WTC11 (cell line): ENCODE results near the gene UBALD1. TPM values are rescaled to one million over a fixed set of nuclear protein-coding genes. Genes with fewer than 3 reads are reported as not detected.

Experiments
- ATAC-seq: fragments of 200-7000 bp; cut with Tn5 transposase; 2 replicates; pipeline ENCODE4 v1.10.0; 2021; ENCODE audit warnings: mild to moderate bottlenecking, moderate library complexity
- CTCF ChIA-PET: fragments of 300-600 bp; sonication (Branson Sonifier 250); formaldehyde crosslinking; loops from one replicate; lab custom pipeline; 2021; ENCODE audit warnings: antibody characterized with exemption; lab: Charles Lee
- POLR2A ChIA-PET: fragments of 350-600 bp; sonication (Branson Sonifier 250); formaldehyde crosslinking; loops from one replicate; lab custom pipeline; 2021; ENCODE audit warnings: antibody characterized with exemption; lab: Charles Lee
- DNase-seq: peaks from one replicate; pipeline ENCODE4 v3.0.0; 2021; ENCODE audit warnings: low spot score
- H3K27ac Mint-ChIP-seq: 2 replicates; pipeline ENCODE4 v1.8.0; 2021; ENCODE audit warnings: mixed read lengths
- H3K27me3 Mint-ChIP-seq: 2 replicates; pipeline ENCODE4 v1.8.0; 2021; ENCODE audit warnings: low read depth, mild to moderate bottlenecking, moderate library complexity, mixed read lengths
- H3K36me3 Mint-ChIP-seq: 2 replicates; pipeline ENCODE4 v1.8.0; 2021; ENCODE audit warnings: mixed read lengths
- H3K4me1 Mint-ChIP-seq: 2 replicates; pipeline ENCODE4 v1.8.0; 2022; ENCODE audit warnings: mixed read lengths
- H3K4me3 Mint-ChIP-seq: 2 replicates; pipeline ENCODE4 v1.8.0; 2021; ENCODE audit warnings: mild to moderate bottlenecking, moderate library complexity, mixed read lengths
- H3K9me3 Mint-ChIP-seq: 2 replicates; pipeline ENCODE4 v1.8.0; 2021; ENCODE audit warnings: mixed read lengths
- AR ChIP-seq: fragments of 250-450 bp; sonication (Bioruptor Pico); IDR thresholded peaks from 2 replicates; pipeline ENCODE4 v1.9.0; 2021; ENCODE audit warnings: mild to moderate bottlenecking
- ATF1 ChIP-seq: sonication (generic); formaldehyde crosslinking; IDR thresholded peaks from 2 replicates; pipeline ENCODE4 v1.8.1; 2023; ENCODE audit warnings: mild to moderate bottlenecking, moderate library complexity, missing genetic modification reagents
- ATF3 ChIP-seq: sonication (generic); formaldehyde crosslinking; conservative IDR thresholded peaks from 2 replicates; pipeline ENCODE4 v1.8.1; 2022; ENCODE audit warnings: mild to moderate bottlenecking, missing genetic modification reagents
- CDX4 ChIP-seq: fragments of 250-450 bp; sonication (Bioruptor Pico); IDR thresholded peaks from 2 replicates; pipeline ENCODE4 v1.9.0; 2021; ENCODE audit warnings: moderate library complexity, mild to moderate bottlenecking, inconsistent platforms, borderline replicate concordance
- CREM ChIP-seq: sonication (generic); formaldehyde crosslinking; IDR thresholded peaks from 2 replicates; pipeline ENCODE4 v1.8.1; 2022; ENCODE audit warnings: mild to moderate bottlenecking, missing genetic modification reagents, moderate library complexity
- ETV6 ChIP-seq: sonication (generic); formaldehyde crosslinking; IDR thresholded peaks from 2 replicates; pipeline ENCODE4 v1.8.1; 2022; ENCODE audit warnings: mild to moderate bottlenecking, missing genetic modification reagents
- FOXJ3 ChIP-seq: sonication (generic); formaldehyde crosslinking; IDR thresholded peaks from 2 replicates; pipeline ENCODE4 v1.9.0; 2021; ENCODE audit warnings: missing genetic modification reagents, mild to moderate bottlenecking, borderline replicate concordance
- GABPB1 ChIP-seq: sonication (generic); formaldehyde crosslinking; IDR thresholded peaks from 2 replicates; pipeline ENCODE4 v1.8.1; 2023; ENCODE audit warnings: mild to moderate bottlenecking, missing genetic modification reagents
- HMGXB4 ChIP-seq: sonication (generic); formaldehyde crosslinking; IDR thresholded peaks from 2 replicates; pipeline ENCODE4 v1.8.1; 2023; ENCODE audit warnings: mild to moderate bottlenecking, moderate library complexity, missing genetic modification reagents
- IRF2 ChIP-seq: sonication (generic); formaldehyde crosslinking; IDR thresholded peaks from 2 replicates; pipeline ENCODE4 v1.8.0; 2022; ENCODE audit warnings: low read depth, missing genetic modification reagents, borderline replicate concordance
- MXD4 ChIP-seq: fragments of 250-450 bp; sonication (Bioruptor Pico); IDR thresholded peaks from 2 replicates; pipeline ENCODE4 v1.8.0; 2021; ENCODE audit warnings: mild to moderate bottlenecking, moderate library complexity, borderline replicate concordance
- NFATC4 ChIP-seq: fragments of 250-450 bp; sonication (Bioruptor Pico); IDR thresholded peaks from 2 replicates; pipeline ENCODE4 v1.9.0; 2021; ENCODE audit warnings: mild to moderate bottlenecking
- NFE2L1 ChIP-seq: sonication (generic); formaldehyde crosslinking; IDR thresholded peaks from 2 replicates; pipeline ENCODE4 v1.8.1; 2023; ENCODE audit warnings: missing genetic modification reagents
- SOX15 ChIP-seq: fragments of 250-450 bp; sonication (Bioruptor Pico); IDR thresholded peaks from 2 replicates; pipeline ENCODE4 v1.9.0; 2021; ENCODE audit warnings: mild to moderate bottlenecking
- USF2 ChIP-seq: sonication (generic); formaldehyde crosslinking; IDR thresholded peaks from 2 replicates; pipeline ENCODE4 v1.8.1; 2023; ENCODE audit warnings: mild to moderate bottlenecking, missing genetic modification reagents, moderate library complexity
- ZBTB21 ChIP-seq: sonication (generic); formaldehyde crosslinking; IDR thresholded peaks from 2 replicates; pipeline ENCODE4 v1.8.1; 2023; ENCODE audit warnings: mild to moderate bottlenecking, missing genetic modification reagents, borderline replicate concordance
- ZNF219 ChIP-seq: sonication (generic); formaldehyde crosslinking; IDR thresholded peaks from 2 replicates; pipeline ENCODE4 v1.8.0; 2023; ENCODE audit warnings: missing genetic modification reagents, mild to moderate bottlenecking, borderline replicate concordance
- total RNA-seq: library from RNA; stranded (reverse); gene quantifications from 3 replicates; pipeline ENCODE4 v1.2.3, GENCODE V29; 2021
- TF ChIP-seq, protein P1 (sequence below): sonication (generic); formaldehyde crosslinking; IDR thresholded peaks from 2 replicates; pipeline ENCODE4 v1.8.0; 2022; ENCODE audit warnings: missing genetic modification reagents
- TF ChIP-seq, protein P2 (sequence below): sonication (generic); formaldehyde crosslinking; IDR thresholded peaks from 2 replicates; pipeline ENCODE4 v1.8.1; 2022; ENCODE audit warnings: low read depth, missing genetic modification reagents, borderline replicate concordance

The UBALD1 gene
- total RNA-seq, 1 experiment from 2014 or later: 56.8 TPM

DNA sequence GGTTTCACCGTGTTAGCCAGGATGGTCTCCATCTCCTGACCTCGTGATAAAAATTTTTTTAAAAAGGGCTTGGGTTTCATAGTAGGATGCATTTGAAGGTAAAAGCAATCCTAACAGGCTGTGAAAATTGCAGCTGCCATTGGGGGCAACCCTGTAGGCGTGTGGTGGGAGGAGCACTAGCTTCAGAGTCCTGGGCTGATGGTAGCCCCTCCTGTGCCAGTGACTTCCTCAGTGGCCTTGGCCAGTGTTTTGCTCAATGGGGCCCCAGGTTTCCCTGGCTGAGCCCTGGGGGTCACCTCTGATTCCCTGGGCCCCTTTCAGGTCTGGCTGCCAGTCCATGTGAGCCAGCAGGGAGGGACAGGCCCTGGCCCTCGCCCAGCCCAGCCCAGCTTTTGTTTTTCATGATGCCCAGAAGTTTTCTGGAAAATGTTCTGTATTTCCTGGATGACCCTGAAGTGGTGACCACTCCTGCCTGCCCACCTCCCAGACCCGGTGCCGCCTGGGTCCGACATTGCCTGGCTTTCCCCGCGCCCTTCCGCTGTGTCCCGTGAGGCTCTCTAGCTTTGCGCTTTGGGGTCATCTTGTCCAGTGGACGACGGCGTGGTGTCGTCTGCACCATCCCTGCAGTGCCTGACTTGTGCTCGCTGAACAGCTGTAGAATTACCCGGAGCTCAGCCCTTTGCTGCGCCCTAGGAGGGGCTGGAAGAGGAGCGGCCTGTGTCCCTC lies 19.4 kb upstream of the UBALD1 start:
- Mint-ChIP-seq H3K36me3 (peaks cover 8% of the 10 kb centered on the region; the same call in 1 of the 2 replicates), H3K4me1 (0 out of 2 replicates have a peak, but pooled peaks cover 4% of the 10 kb centered on the region), H3K4me3 (no peak overlapping the region), H3K27me3 (no peaks in the 10 kb centered on the region), H3K27ac (peak overlapping the region; percentile 74), H3K9me3 (no peaks in the 10 kb centered on the region)
- no peak for ATAC-seq
- TF ChIP-seq ATF1 (no peak), FOXJ3 (CRISPR knock-in tag) (no peak), CREM (CRISPR knock-in tag) (no peak), IRF2 (no peak), ATF3 (CRISPR knock-in tag) (no peak), ETV6 (CRISPR knock-in tag) (no peak), USF2 (no peak), SOX15 (no peak), NFE2L1 (CRISPR knock-in tag) (no peak), HMGXB4 (CRISPR knock-in tag) (no peak), ZNF219 (CRISPR knock-in tag) (no peak), ZBTB21 (CRISPR knock-in tag) (no peak), NFATC4 (CRISPR knock-in tag) (no peak), CDX4 (CRISPR knock-in tag) (no peak), GABPB1 (no peak), MXD4 (CRISPR knock-in tag) (no peak), AR (no peak)
- TF ChIP-seq, protein P1, sequence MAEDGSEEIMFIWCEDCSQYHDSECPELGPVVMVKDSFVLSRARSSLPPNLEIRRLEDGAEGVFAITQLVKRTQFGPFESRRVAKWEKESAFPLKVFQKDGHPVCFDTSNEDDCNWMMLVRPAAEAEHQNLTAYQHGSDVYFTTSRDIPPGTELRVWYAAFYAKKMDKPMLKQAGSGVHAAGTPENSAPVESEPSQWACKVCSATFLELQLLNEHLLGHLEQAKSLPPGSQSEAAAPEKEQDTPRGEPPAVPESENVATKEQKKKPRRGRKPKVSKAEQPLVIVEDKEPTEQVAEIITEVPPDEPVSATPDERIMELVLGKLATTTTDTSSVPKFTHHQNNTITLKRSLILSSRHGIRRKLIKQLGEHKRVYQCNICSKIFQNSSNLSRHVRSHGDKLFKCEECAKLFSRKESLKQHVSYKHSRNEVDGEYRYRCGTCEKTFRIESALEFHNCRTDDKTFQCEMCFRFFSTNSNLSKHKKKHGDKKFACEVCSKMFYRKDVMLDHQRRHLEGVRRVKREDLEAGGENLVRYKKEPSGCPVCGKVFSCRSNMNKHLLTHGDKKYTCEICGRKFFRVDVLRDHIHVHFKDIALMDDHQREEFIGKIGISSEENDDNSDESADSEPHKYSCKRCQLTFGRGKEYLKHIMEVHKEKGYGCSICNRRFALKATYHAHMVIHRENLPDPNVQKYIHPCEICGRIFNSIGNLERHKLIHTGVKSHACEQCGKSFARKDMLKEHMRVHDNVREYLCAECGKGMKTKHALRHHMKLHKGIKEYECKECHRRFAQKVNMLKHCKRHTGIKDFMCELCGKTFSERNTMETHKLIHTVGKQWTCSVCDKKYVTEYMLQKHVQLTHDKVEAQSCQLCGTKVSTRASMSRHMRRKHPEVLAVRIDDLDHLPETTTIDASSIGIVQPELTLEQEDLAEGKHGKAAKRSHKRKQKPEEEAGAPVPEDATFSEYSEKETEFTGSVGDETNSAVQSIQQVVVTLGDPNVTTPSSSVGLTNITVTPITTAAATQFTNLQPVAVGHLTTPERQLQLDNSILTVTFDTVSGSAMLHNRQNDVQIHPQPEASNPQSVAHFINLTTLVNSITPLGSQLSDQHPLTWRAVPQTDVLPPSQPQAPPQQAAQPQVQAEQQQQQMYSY (CRISPR knock-in tag): no peak
- TF ChIP-seq, protein P2, sequence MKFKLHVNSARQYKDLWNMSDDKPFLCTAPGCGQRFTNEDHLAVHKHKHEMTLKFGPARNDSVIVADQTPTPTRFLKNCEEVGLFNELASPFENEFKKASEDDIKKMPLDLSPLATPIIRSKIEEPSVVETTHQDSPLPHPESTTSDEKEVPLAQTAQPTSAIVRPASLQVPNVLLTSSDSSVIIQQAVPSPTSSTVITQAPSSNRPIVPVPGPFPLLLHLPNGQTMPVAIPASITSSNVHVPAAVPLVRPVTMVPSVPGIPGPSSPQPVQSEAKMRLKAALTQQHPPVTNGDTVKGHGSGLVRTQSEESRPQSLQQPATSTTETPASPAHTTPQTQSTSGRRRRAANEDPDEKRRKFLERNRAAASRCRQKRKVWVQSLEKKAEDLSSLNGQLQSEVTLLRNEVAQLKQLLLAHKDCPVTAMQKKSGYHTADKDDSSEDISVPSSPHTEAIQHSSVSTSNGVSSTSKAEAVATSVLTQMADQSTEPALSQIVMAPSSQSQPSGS (CRISPR knock-in tag): no peak
- CTCF ChIA-PET: interaction anchor here (0.9 to 3.5 kb wide), 5 partner anchors 10 to 49 kb away, joined by 3 to 26 read pairs (median 7); partner anchors contain the start of gene MGRN1
- POLR2A ChIA-PET: interaction anchor here (1.1 kb wide), 1 partner anchor 9 kb away, joined by 3 read pairs; no protein-coding TSS in a partner anchor
- DNase-seq: no peak
